ENCODE measurements around the gene PCDH10. TPM values are rescaled to one million over a fixed set of nuclear protein-coding genes. Genes with fewer than 3 reads are reported as not detected.
A peak's percentile ranks its signal among the peaks of the same experiment; 100 is the strongest.

The PCDH10 gene
- total and polyA plus RNA-seq, 2 donors (not counting 3 experiments of a cell fraction or from before 2014, with no cell fraction given) = 56.5 to 91.0 TPM

DNA sequence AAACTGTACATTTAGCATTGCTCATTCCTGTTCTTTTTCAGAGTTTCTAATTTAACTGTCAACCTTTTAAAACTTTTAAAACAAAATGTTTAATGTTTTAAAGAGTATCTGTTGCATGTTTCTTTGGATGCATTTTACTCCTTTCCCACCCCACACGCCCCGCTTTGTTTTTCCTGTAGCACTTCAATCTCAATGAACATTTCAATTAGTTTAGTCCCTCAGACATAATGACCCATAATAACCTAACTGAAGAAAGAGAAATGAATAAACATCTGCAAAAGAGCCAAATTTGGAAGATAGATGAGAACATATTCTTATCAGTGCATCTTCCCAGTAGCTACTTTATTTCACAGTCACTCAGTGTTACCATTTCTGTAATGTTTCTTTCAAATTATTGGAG, 7.5 kb downstream of the PCDH10 start:
- intact Hi-C loops (cut with micrococcal nuclease) (loop anchor here (10.0 kb wide), 1 partner anchor 1468 kb away; no protein-coding TSS in a partner anchor), dilution Hi-C loops (cut with MboI; ENCODE audit: extremely low pct_ligation_motif_present, low sequenced_read_pairs) (no loop called here)
- H3K9ac ChIP-seq (replicated peaks; ENCODE audit: extremely low read depth, insufficient read depth, low read length) = no peak overlapping the region
- no peak overlapping the region for H3K4me2 ChIP-seq (ENCODE audit: insufficient read depth, low read length)
- H3K9me1 ChIP-seq (replicated peaks; ENCODE audit: control insufficient read depth, extremely low read depth, insufficient read depth, low read length) = no peaks in the 10 kb centered on the region
- peak; percentile 17 for TF ChIP-seq GATA2 (IDR thresholded peaks at IDR 0.05; ENCODE audit: insufficient read depth, insufficient read length, low read depth, low read length)
- no peak for TF ChIP-seq FOS (IDR thresholded peaks at IDR 0.05; ENCODE audit: borderline replicate concordance, insufficient read depth, low read length)
- H3K9me3 ChIP-seq (replicated peaks; ENCODE audit: control insufficient read depth, insufficient read depth, low read length) = no peaks in the 10 kb centered on the region
- H3K79me2 ChIP-seq (ENCODE audit: control insufficient read depth, insufficient read depth, low read length) = peaks cover 37% of the 10 kb centered on the region
- H3K36me3 ChIP-seq (ENCODE audit: control insufficient read depth in 2 of 2, extremely low read depth in 1 of 2, insufficient read depth in 2 of 2, low read length in 2 of 2) = peaks cover 0 to 3% of the 10 kb centered on the region in 2 experiments
- H3K27ac ChIP-seq (ENCODE audit: insufficient read depth, low read depth, low read length) = no peak overlapping the region
- H3K4me1 ChIP-seq (ENCODE audit: control insufficient read depth, extremely low read depth, insufficient read depth, low read length) = peaks cover 21% of the 10 kb centered on the region
- FAIRE-seq (no peak), DNase-seq (ENCODE audit: low read depth, low spot score) (no peak)
- no peaks in the 10 kb centered on the region for H3K27me3 ChIP-seq (ENCODE audit: control insufficient read depth in 2 of 2, insufficient read depth in 2 of 2, low read length in 2 of 2)
- BruUV-seq (replicated peaks) = no TSS peak
- no peaks in the 10 kb centered on the region for H4K20me1 ChIP-seq (replicated peaks; ENCODE audit: control insufficient read depth, extremely low read depth, insufficient read depth, low read length)
- H3K4me3 ChIP-seq (replicated peaks in 1 of 3; ENCODE audit: insufficient read depth in 1 of 3, low read depth in 1 of 3, low read length in 3 of 3) = no peak overlapping the region
- H2AFZ ChIP-seq (ENCODE audit: low read depth, low read length) = no peak overlapping the region
- ChIA-PET POLR2A (no interaction called here), CTCF (interaction anchor here (1.3 to 5.7 kb wide), 3 partner anchors 10 to 1621 kb away, joined by 3 to 39 read pairs (median 5); no protein-coding TSS in a partner anchor)

- BruUV-seq (replicated peaks) = no TSS peak
- intact Hi-C loops (cut with micrococcal nuclease) (loop anchor here (10.0 kb wide), 1 partner anchor 1467 kb away; no protein-coding TSS in a partner anchor), dilution Hi-C loops (cut with MboI; ENCODE audit: extremely low pct_ligation_motif_present, low sequenced_read_pairs) (no loop called here)
- Histone ChIP-seq H3K9ac (replicated peaks; ENCODE audit: extremely low read depth, insufficient read depth, low read length) (no peak overlapping the region), H3K9me1 (replicated peaks; ENCODE audit: control insufficient read depth, extremely low read depth, insufficient read depth, low read length) (no peaks in the 10 kb centered on the region), H3K4me1 (ENCODE audit: control insufficient read depth, extremely low read depth, insufficient read depth, low read length) (peaks cover 15% of the 10 kb centered on the region), H2AFZ (ENCODE audit: low read depth, low read length) (no peak overlapping the region), H3K79me2 (ENCODE audit: control insufficient read depth, insufficient read depth, low read length) (peaks cover 27% of the 10 kb centered on the region), H4K20me1 (replicated peaks; ENCODE audit: control insufficient read depth, extremely low read depth, insufficient read depth, low read length) (no peaks in the 10 kb centered on the region), H3K9me3 (replicated peaks; ENCODE audit: control insufficient read depth, insufficient read depth, low read length) (no peaks in the 10 kb centered on the region), H3K27me3 (ENCODE audit: control insufficient read depth in 2 of 2, insufficient read depth in 2 of 2, low read length in 2 of 2) (no peaks in the 10 kb centered on the region), H3K4me3 (replicated peaks in 1 of 3; ENCODE audit: insufficient read depth in 1 of 3, low read depth in 1 of 3, low read length in 3 of 3) (no peak overlapping the region), H3K36me3 (ENCODE audit: control insufficient read depth in 2 of 2, extremely low read depth in 1 of 2, insufficient read depth in 2 of 2, low read length in 2 of 2) (peaks cover 0 to 3% of the 10 kb centered on the region in 2 experiments), H3K4me2 (ENCODE audit: insufficient read depth, low read length) (no peak overlapping the region), H3K27ac (ENCODE audit: insufficient read depth, low read depth, low read length) (no peak overlapping the region)
- ChIA-PET CTCF (interaction anchor here (0.7 to 5.7 kb wide), 6 partner anchors 8 to 1620 kb away, joined by 3 to 39 read pairs (median 3); partner anchors contain the start of gene PCDH10), POLR2A (interaction anchor here (1.4 kb wide), 1 partner anchor 8 kb away, joined by 9 read pairs; the partner anchor contains the start of gene PCDH10)
- DNase-seq (ENCODE audit: low read depth, low spot score) (peak; percentile 91), FAIRE-seq (no peak)
- TF ChIP-seq FOS (IDR thresholded peaks at IDR 0.05; ENCODE audit: borderline replicate concordance, insufficient read depth, low read length) (no peak), POLR2AphosphoS5 (IDR thresholded peaks at IDR 0.05; ENCODE audit: insufficient read depth, low read depth, low read length) (no peak), JUN (IDR thresholded peaks at IDR 0.05; ENCODE audit: borderline replicate concordance, insufficient read depth, insufficient read length, low read depth) (no peak)
Measured at GRCh38 chr4:133157460-133158160, 8.5 kb downstream of the PCDH10 start.

Data from endothelial cell of umbilical vein (primary cell).